ENCODE measurements around the gene TEX264. TPM values are rescaled to one million over a fixed set of nuclear protein-coding genes. Genes with fewer than 3 reads are reported as not detected.

TEX264 gene
- total and polyA plus RNA-seq, 2 of the 13 experiments (the other 11 are each of a cell fraction or from before 2014, with no cell fraction given): 35.2 to 52.1 TPM

DNA sequence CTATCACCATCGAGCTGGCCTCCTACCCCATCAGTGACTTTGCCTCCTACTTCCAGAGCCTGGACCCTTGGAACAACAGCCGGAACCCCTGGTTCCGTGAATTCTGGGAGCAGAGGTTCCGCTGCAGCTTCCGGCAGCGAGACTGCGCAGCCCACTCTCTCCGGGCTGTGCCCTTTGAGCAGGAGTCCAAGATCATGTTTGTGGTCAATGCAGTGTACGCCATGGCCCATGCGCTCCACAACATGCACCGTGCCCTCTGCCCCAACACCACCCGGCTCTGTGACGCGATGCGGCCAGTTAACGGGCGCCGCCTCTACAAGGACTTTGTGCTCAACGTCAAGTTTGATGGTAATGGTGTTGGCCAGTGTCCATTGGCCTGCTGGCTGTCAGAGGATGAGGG, 41.9 kb downstream of the TEX264 start:
- 6% methylated on average over 5 of the region's 19 CpGs for WGBS (ENCODE audit: low lambda C conversion rate)
- no peak for FAIRE-seq
- no peak for TF ChIP-seq DNMT3B (CRISPR knock-in tag; conservative IDR thresholded peaks at IDR 0.05)
- no peak for TF ChIP-seq SOX6 (IDR thresholded peaks at IDR 0.05)
- no peak for TF ChIP-seq SOX6 (CRISPR knock-in tag; IDR thresholded peaks at IDR 0.05)
- no peak for TF ChIP-seq ZSCAN30 (CRISPR knock-in tag; IDR thresholded peaks at IDR 0.05)
- peak; percentile 45 for TF ChIP-seq MAX (IDR thresholded peaks at IDR 0.05)
- no peak for TF ChIP-seq ZNF724P (CRISPR knock-in tag; IDR thresholded peaks at IDR 0.05; ENCODE audit: borderline replicate concordance)
- peak; percentile 16; the same call in 1 of the 2 replicates for TF ChIP-seq ARID4A (CRISPR knock-in tag; IDR thresholded peaks at IDR 0.05; ENCODE audit: borderline replicate concordance)
- TF ChIP-seq E2F1 (CRISPR knock-in tag; IDR thresholded peaks at IDR 0.05): no peak
- TF ChIP-seq ZBTB21 (CRISPR knock-in tag; IDR thresholded peaks at IDR 0.05): peak; percentile 30; the same call in 1 of the 2 replicates
- TF ChIP-seq CBFB (CRISPR knock-in tag; IDR thresholded peaks at IDR 0.05): no peak
- TF ChIP-seq ETV5 (CRISPR knock-in tag; IDR thresholded peaks at IDR 0.05; ENCODE audit: borderline replicate concordance): 0 out of 2 replicates have a peak, but pooled peaks have one; percentile 22
- TF ChIP-seq, protein P1, sequence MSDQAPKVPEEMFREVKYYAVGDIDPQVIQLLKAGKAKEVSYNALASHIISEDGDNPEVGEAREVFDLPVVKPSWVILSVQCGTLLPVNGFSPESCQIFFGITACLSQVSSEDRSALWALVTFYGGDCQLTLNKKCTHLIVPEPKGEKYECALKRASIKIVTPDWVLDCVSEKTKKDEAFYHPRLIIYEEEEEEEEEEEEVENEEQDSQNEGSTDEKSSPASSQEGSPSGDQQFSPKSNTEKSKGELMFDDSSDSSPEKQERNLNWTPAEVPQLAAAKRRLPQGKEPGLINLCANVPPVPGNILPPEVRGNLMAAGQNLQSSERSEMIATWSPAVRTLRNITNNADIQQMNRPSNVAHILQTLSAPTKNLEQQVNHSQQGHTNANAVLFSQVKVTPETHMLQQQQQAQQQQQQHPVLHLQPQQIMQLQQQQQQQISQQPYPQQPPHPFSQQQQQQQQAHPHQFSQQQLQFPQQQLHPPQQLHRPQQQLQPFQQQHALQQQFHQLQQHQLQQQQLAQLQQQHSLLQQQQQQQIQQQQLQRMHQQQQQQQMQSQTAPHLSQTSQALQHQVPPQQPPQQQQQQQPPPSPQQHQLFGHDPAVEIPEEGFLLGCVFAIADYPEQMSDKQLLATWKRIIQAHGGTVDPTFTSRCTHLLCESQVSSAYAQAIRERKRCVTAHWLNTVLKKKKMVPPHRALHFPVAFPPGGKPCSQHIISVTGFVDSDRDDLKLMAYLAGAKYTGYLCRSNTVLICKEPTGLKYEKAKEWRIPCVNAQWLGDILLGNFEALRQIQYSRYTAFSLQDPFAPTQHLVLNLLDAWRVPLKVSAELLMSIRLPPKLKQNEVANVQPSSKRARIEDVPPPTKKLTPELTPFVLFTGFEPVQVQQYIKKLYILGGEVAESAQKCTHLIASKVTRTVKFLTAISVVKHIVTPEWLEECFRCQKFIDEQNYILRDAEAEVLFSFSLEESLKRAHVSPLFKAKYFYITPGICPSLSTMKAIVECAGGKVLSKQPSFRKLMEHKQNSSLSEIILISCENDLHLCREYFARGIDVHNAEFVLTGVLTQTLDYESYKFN (CRISPR knock-in tag; conservative IDR thresholded peaks at IDR 0.05): peak; percentile 53; the same call in 1 of the 2 replicates
- TF ChIP-seq HNF4A (CRISPR knock-in tag; IDR thresholded peaks at IDR 0.05): peak; percentile 65
- TF ChIP-seq GABPB1 (CRISPR knock-in tag; IDR thresholded peaks at IDR 0.05): no peak
- 0 out of 2 replicates have a peak, but pooled peaks have one; percentile 19 for TF ChIP-seq HNF4G (IDR thresholded peaks at IDR 0.05; ENCODE audit: borderline replicate concordance, low read depth, low read length)
- no peak for TF ChIP-seq HNF4G (CRISPR knock-in tag; IDR thresholded peaks at IDR 0.05; ENCODE audit: borderline replicate concordance, low read depth)

More for the DNA sequence above, 41.9 kb downstream of the TEX264 start:
- Histone ChIP-seq H3K27ac (ENCODE audit: extremely low read length, insufficient read depth, low read length) (no peak overlapping the region), H4K20me1 (ENCODE audit: insufficient read depth, low read length) (0 out of 2 replicates have a peak, but pooled peaks cover under 1% of the 10 kb centered on the region), H3K9ac (ENCODE audit: insufficient read depth, low read depth, low read length) (no peak overlapping the region), H3K4me1 (ENCODE audit: insufficient read depth, low read length) (peaks cover 21% of the 10 kb centered on the region), H2AFZ (ENCODE audit: low read length) (no peak overlapping the region), H3K9me3 (ENCODE audit: low read length) (no peaks in the 10 kb centered on the region), H3K36me3 (replicated peaks in 1 of 2; ENCODE audit: control insufficient read depth in 1 of 2, insufficient read depth in 2 of 2, low read length in 2 of 2) (no peaks in the 10 kb centered on the region), H3K27me3 (ENCODE audit: control insufficient read depth in 1 of 2, insufficient read depth in 2 of 2, low read length in 2 of 2) (peaks cover 2 to 7% of the 10 kb centered on the region in 2 experiments; a peak in 3 of 5 replicates), H3K4me3 (replicated peaks in 1 of 3; ENCODE audit: insufficient read depth in 1 of 3, low read depth in 2 of 3, low read length in 3 of 3) (no peak overlapping the region; a peak in 1 of 6 replicates), H3K4me2 (ENCODE audit: low read depth, low read length) (no peak overlapping the region; the same call in 1 of the 2 replicates), H3K79me2 (ENCODE audit: insufficient read depth, low read length) (no peaks in the 10 kb centered on the region)
- ChIA-PET POLR2A (no interaction called here), CTCF (ENCODE audit: low intra/inter-chr PET ratio, low total read pairs) (no interaction called here)
- intact Hi-C loops (cut with micrococcal nuclease; ENCODE audit: unreplicated experiment): no loop called here
- ATAC-seq (peak; percentile 20; the same call in 1 of the 3 replicates), DNase-seq (ENCODE audit: low spot score) (no peak)
- BruUV-seq (replicated peaks): no TSS peak
- in situ Hi-C loops (cut with HindIII; ENCODE audit: extremely low pct_ligation_motif_present, low pct_unique_long_range_greater_than_20kb): loop anchor here (5.0 kb wide), 1 partner anchor 84 kb away; no protein-coding TSS in a partner anchor
